Measurements from ENCODE around the gene INHBB.

DNA sequence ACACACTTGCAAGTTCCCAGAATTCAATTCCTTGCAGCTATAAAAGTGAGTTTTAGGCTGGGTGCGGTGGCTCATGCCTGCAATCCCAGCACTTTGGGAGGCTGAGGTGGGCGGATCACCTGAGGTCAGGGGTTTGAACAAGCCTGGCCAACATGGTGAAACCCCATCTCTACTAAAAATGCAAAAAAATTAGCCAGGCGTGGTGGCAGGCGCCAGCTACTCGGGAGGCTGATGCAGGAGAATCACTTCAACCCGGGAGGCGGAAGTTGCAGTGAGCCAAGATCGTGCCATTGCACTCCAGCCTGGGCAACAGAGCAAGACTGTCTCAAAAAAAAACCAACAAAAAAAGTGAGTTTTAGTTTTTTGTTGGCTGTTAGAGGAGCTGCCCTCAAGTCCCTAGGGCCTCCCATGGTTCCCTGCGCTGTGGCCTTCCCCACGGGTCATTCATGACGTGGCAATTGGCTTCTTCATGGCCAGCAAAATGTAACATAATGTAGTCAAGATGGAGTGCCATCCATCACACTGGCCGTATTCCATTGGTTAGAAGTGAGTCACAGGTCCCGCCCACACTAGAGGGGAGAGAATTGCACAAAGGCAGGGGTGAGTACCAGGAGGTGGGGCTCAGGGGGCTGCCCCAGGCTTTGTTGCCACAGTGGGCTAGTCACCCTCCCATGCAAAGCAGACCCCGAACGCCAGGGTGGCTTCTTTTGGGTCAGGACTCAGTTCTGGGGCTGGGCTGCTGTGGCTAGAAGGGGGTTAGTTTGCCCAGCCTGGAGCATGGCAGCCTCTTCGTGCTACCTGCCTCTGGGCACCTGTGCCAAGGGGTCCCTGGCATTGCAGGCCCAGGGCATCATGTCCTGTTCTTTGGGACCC, 37.7 kb upstream of the INHBB start:
- no peak for TF ChIP-seq POLR2AphosphoS5 (IDR thresholded peaks at IDR 0.05)
- TF ChIP-seq POLR2A (IDR thresholded peaks at IDR 0.05): no peak
- TF ChIP-seq, protein P1, sequence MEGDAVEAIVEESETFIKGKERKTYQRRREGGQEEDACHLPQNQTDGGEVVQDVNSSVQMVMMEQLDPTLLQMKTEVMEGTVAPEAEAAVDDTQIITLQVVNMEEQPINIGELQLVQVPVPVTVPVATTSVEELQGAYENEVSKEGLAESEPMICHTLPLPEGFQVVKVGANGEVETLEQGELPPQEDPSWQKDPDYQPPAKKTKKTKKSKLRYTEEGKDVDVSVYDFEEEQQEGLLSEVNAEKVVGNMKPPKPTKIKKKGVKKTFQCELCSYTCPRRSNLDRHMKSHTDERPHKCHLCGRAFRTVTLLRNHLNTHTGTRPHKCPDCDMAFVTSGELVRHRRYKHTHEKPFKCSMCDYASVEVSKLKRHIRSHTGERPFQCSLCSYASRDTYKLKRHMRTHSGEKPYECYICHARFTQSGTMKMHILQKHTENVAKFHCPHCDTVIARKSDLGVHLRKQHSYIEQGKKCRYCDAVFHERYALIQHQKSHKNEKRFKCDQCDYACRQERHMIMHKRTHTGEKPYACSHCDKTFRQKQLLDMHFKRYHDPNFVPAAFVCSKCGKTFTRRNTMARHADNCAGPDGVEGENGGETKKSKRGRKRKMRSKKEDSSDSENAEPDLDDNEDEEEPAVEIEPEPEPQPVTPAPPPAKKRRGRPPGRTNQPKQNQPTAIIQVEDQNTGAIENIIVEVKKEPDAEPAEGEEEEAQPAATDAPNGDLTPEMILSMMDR (IDR thresholded peaks at IDR 0.05): no peak

Data from prostate gland (tissue), 2 donors.